Measurements from ENCODE around the gene SLC23A3. TPM values are rescaled to one million over a fixed set of nuclear protein-coding genes. Genes with fewer than 3 reads are reported as not detected.
A peak's percentile ranks its signal among the peaks of the same experiment; 100 is the strongest.

Gene SLC23A3
- total RNA-seq, 2 experiments from 2014 or later, result 1.1 to 1.6 TPM

- no peak overlapping the region for H3K4me3 Mint-ChIP-seq
- POLR2A ChIA-PET, result interaction anchor here (1.3 kb wide), 2 partner anchors 30 to 70 kb away, joined by 3 read pairs; no protein-coding TSS in a partner anchor
- peaks cover 23% of the 10 kb centered on the region for H3K4me1 Mint-ChIP-seq (ENCODE audit: low read depth)
- CTCF ChIA-PET, result interaction anchor here (0.8 to 6.8 kb wide), 6 partner anchors 9 to 172 kb away, joined by 3 to 55 read pairs (median 5); no protein-coding TSS in a partner anchor
- no peaks in the 10 kb centered on the region for H3K27me3 Mint-ChIP-seq
- TF ChIP-seq CTCF (IDR thresholded peaks at IDR 0.05), result no peak
- intact Hi-C loops (cut with micrococcal nuclease), result no loop called here
- H3K9me3 Mint-ChIP-seq, result no peaks in the 10 kb centered on the region
- peaks cover 2% of the 10 kb centered on the region for H3K36me3 Mint-ChIP-seq (ENCODE audit: low read depth)
- DNase-seq (no peak), ATAC-seq (no peak)
- no peak overlapping the region for H3K27ac Mint-ChIP-seq
Measured at GRCh38 chr2:219128396-219128795, 41.4 kb downstream of the SLC23A3 start.

- intact Hi-C loops (cut with micrococcal nuclease), result no loop called here
- H3K27ac Mint-ChIP-seq, result no peak overlapping the region
Measured at GRCh38 chr2:219127037-219127635, 42.7 kb downstream of the SLC23A3 start.

GRCh38 chr2:219126555-219126954 lies 43.3 kb downstream of the SLC23A3 start:
- no peak for TF ChIP-seq CTCF (IDR thresholded peaks at IDR 0.05)
- ChIA-PET POLR2A (no interaction called here), CTCF (interaction anchor here (3.1 to 19.0 kb wide), 2 partner anchors 61 to 97 kb away, joined by 9 to 431 read pairs; partner anchors contain the start of gene IHH)
- H3K4me1 Mint-ChIP-seq (ENCODE audit: low read depth), result peaks cover 23% of the 10 kb centered on the region
- no peaks in the 10 kb centered on the region for H3K9me3 Mint-ChIP-seq
- H3K27me3 Mint-ChIP-seq, result no peaks in the 10 kb centered on the region
- H3K4me3 Mint-ChIP-seq, result no peak overlapping the region
- DNase-seq, result no peak
- intact Hi-C loops (cut with micrococcal nuclease), result no loop called here
- no peak overlapping the region for H3K27ac Mint-ChIP-seq
- ATAC-seq, result no peak
- H3K36me3 Mint-ChIP-seq (ENCODE audit: low read depth), result peaks cover 2% of the 10 kb centered on the region

More at GRCh38 chr2:219127037-219127635, 42.7 kb downstream of the SLC23A3 start:
- Mint-ChIP-seq H3K4me1 (ENCODE audit: low read depth) (peaks cover 23% of the 10 kb centered on the region), H3K4me3 (no peak overlapping the region), H3K9me3 (no peaks in the 10 kb centered on the region), H3K27me3 (no peaks in the 10 kb centered on the region), H3K36me3 (ENCODE audit: low read depth) (peaks cover 2% of the 10 kb centered on the region)
- ChIA-PET CTCF (interaction anchor here (0.9 to 19.0 kb wide), 3 partner anchors 18 to 173 kb away, joined by 3 to 431 read pairs (median 3); partner anchors contain the start of gene IHH), POLR2A (interaction anchor here (0.6 kb wide), 1 partner anchor 24 kb away, joined by 3 read pairs; no protein-coding TSS in a partner anchor)
- TF ChIP-seq CTCF (IDR thresholded peaks at IDR 0.05), result no peak
- DNase-seq (no peak), ATAC-seq (no peak)

GRCh38 chr2:219125886-219126270 lies 44.0 kb downstream of the SLC23A3 start:
- TF ChIP-seq CTCF (IDR thresholded peaks at IDR 0.05), result no peak
- no peaks in the 10 kb centered on the region for H3K9me3 Mint-ChIP-seq
- no peak overlapping the region for H3K27ac Mint-ChIP-seq
- no peak for ATAC-seq
- no peak overlapping the region for H3K4me3 Mint-ChIP-seq
- intact Hi-C loops (cut with micrococcal nuclease), result no loop called here
- H3K4me1 Mint-ChIP-seq (ENCODE audit: low read depth), result peaks cover 23% of the 10 kb centered on the region
- no peak for DNase-seq
- H3K36me3 Mint-ChIP-seq (ENCODE audit: low read depth), result peaks cover 2% of the 10 kb centered on the region
- POLR2A ChIA-PET, result no interaction called here
- H3K27me3 Mint-ChIP-seq, result no peaks in the 10 kb centered on the region
- CTCF ChIA-PET, result interaction anchor here (0.6 to 19.0 kb wide), 6 partner anchors 22 to 146 kb away, joined by 3 to 431 read pairs (median 6); partner anchors contain the start of gene IHH

- ChIA-PET POLR2A (interaction anchor here (0.6 kb wide), 1 partner anchor 25 kb away, joined by 3 read pairs; no protein-coding TSS in a partner anchor), CTCF (interaction anchor here (0.6 to 19.0 kb wide), 7 partner anchors 21 to 145 kb away, joined by 3 to 431 read pairs (median 6); partner anchors contain the start of gene IHH)
- peak; percentile 14 for DNase-seq
- Mint-ChIP-seq H3K4me1 (ENCODE audit: low read depth) (peaks cover 23% of the 10 kb centered on the region), H3K36me3 (ENCODE audit: low read depth) (peaks cover 2% of the 10 kb centered on the region), H3K4me3 (no peak overlapping the region), H3K27me3 (no peaks in the 10 kb centered on the region), H3K9me3 (no peaks in the 10 kb centered on the region), H3K27ac (no peak overlapping the region)
- ATAC-seq, result peak; percentile 64
- intact Hi-C loops (cut with micrococcal nuclease), result no loop called here
- no peak for TF ChIP-seq CTCF (IDR thresholded peaks at IDR 0.05)
Measured at GRCh38 chr2:219125225-219125885, 44.5 kb downstream of the SLC23A3 start.
